Endodermal cell (in vitro differentiated cells): Measurements from ENCODE around the gene RREB1. TPM values are rescaled to one million over a fixed set of nuclear protein-coding genes. Genes with fewer than 3 reads are reported as not detected.

Experiments
- DNase-seq: peaks from one replicate; pipeline ENCODE4 v3.0.0-alpha.2; 2017
- H3K27ac ChIP-seq: 2 replicates; pipeline ENCODE4 v1.5.1; 2013; ENCODE audit warnings: mild to moderate bottlenecking, low read depth, low read length, moderate library complexity
- H3K27me3 ChIP-seq: 2 replicates; pipeline ENCODE4 v1.6.1; 2013; ENCODE audit warnings: mild to moderate bottlenecking, low read length, moderate library complexity; ENCODE audit not compliant: insufficient read depth, control insufficient read depth, poor library complexity, severe bottlenecking
- H3K36me3 ChIP-seq: 2 replicates; pipeline ENCODE4 v1.7.0; 2013; ENCODE audit warnings: mild to moderate bottlenecking, low read length, moderate library complexity; ENCODE audit not compliant: control insufficient read depth, insufficient read depth
- H3K4me1 ChIP-seq: one replicate; pipeline ENCODE4 v1.7.0; 2013; ENCODE audit warnings: low read length; ENCODE audit not compliant: control insufficient read depth, insufficient read depth
- H3K4me3 ChIP-seq: 2 replicates; pipeline ENCODE4 v1.5.1; 2013; ENCODE audit warnings: mild to moderate bottlenecking, low read length, moderate library complexity
- H3K9ac ChIP-seq: 2 replicates; pipeline ENCODE4 v1.6.1; 2013; ENCODE audit warnings: mild to moderate bottlenecking, low read length, moderate library complexity; ENCODE audit not compliant: poor library complexity, severe bottlenecking; ENCODE audit errors: extremely low read depth
- H3K9me3 ChIP-seq: 2 replicates; pipeline ENCODE4 v1.6.1; 2013; ENCODE audit warnings: mild to moderate bottlenecking, low read length, moderate library complexity; ENCODE audit not compliant: control insufficient read depth
- H3K27ac Mint-ChIP-seq: 2 replicates; pipeline ENCODE4 v1.8.0; 2020; ENCODE audit warnings: mixed read lengths
- H3K27me3 Mint-ChIP-seq: 2 replicates; pipeline ENCODE4 v1.8.0; 2021; ENCODE audit warnings: mild to moderate bottlenecking, mixed read lengths; ENCODE audit not compliant: insufficient read depth
- H3K36me3 Mint-ChIP-seq: 2 replicates; pipeline ENCODE4 v1.8.0; 2020; ENCODE audit warnings: low read depth, mixed read lengths
- H3K4me1 Mint-ChIP-seq: 2 replicates; pipeline ENCODE4 v1.8.0; 2020; ENCODE audit warnings: mixed read lengths
- H3K4me3 Mint-ChIP-seq: 2 replicates; pipeline ENCODE4 v1.8.0; 2020; ENCODE audit warnings: mild to moderate bottlenecking, moderate library complexity, mixed read lengths
- H3K9me3 Mint-ChIP-seq: 2 replicates; pipeline ENCODE4 v1.8.0; 2020; ENCODE audit warnings: mild to moderate bottlenecking, mixed read lengths
- CTCF ChIP-seq: fragments of 200-600 bp; sonication (generic); conservative IDR thresholded peaks from 2 replicates; pipeline ENCODE4 v1.5.0; 2021; ENCODE audit warnings: antibody characterized with exemption, mild to moderate bottlenecking
- WGBS, 2 experiments: methylation state at CpG; one replicate each; pipeline versions ENCODE4 v1.1.5 to v1.1.7; 2013; ENCODE audit warnings: missing lambda C conversion rate in 2 of 2, mixed read lengths in 1 of 2; ENCODE audit not compliant: insufficient coverage in 1 of 2, insufficient read length in 1 of 2; 5-methylcytosine and 5-hydroxymethylcytosine counted together
- total RNA-seq, 2 donors: library from RNA; stranded (reverse); fragmentation: NEBNext Ultra II Directional in 1 of 2; extraction: Animal tissue kit (Norgen Biotek cat#: 25700) in 1 of 2; gene quantifications; 2 replicates in 1 of 2; 3 replicates in 1 of 2; pipeline ENCODE4 v1.2.1, GENCODE V29; 2021

Gene RREB1
- total RNA-seq, 2 donors from 2014 or later = 51.2 to 64.3 TPM

GRCh38 chr6:7074870-7075269, 32.9 kb upstream of the RREB1 start:
- no peaks in the 10 kb centered on the region for H3K36me3 Mint-ChIP-seq
- no peak overlapping the region for H3K9ac ChIP-seq
- H3K27me3 ChIP-seq = no peaks in the 10 kb centered on the region
- H3K9me3 ChIP-seq = no peaks in the 10 kb centered on the region
- no peaks in the 10 kb centered on the region for H3K27me3 Mint-ChIP-seq
- 94 to 100% methylated on average over 2 of the region's 3 CpGs for WGBS, 2 experiments
- no peaks in the 10 kb centered on the region for H3K4me1 ChIP-seq
- no peak for TF ChIP-seq CTCF
- no peaks in the 10 kb centered on the region for H3K9me3 Mint-ChIP-seq
- H3K36me3 ChIP-seq = no peaks in the 10 kb centered on the region
- H3K4me3 ChIP-seq = no peak overlapping the region
- no peak overlapping the region for H3K27ac Mint-ChIP-seq
- H3K4me1 Mint-ChIP-seq = no peaks in the 10 kb centered on the region
- H3K4me3 Mint-ChIP-seq = no peak overlapping the region
- no peak for DNase-seq
- no peak overlapping the region for H3K27ac ChIP-seq

- no peaks in the 10 kb centered on the region for H3K4me1 ChIP-seq
- no peaks in the 10 kb centered on the region for H3K36me3 ChIP-seq
- H3K27me3 ChIP-seq = no peaks in the 10 kb centered on the region
- no peaks in the 10 kb centered on the region for H3K9me3 ChIP-seq
- H3K36me3 Mint-ChIP-seq = no peaks in the 10 kb centered on the region
- H3K9ac ChIP-seq = no peak overlapping the region
- H3K4me3 Mint-ChIP-seq = no peak overlapping the region
- H3K4me3 ChIP-seq = no peak overlapping the region
- no peaks in the 10 kb centered on the region for H3K27me3 Mint-ChIP-seq
- H3K27ac ChIP-seq = no peak overlapping the region
- no peaks in the 10 kb centered on the region for H3K4me1 Mint-ChIP-seq
- no peaks in the 10 kb centered on the region for H3K9me3 Mint-ChIP-seq
- TF ChIP-seq CTCF = no peak
- no peak overlapping the region for H3K27ac Mint-ChIP-seq
- WGBS, 2 experiments = 94 to 96% methylated on average over 6 to 7 of the region's 7 CpGs
- DNase-seq = no peak
These were observed 32.3 kb upstream of the RREB1 start for GRCh38 chr6:7075341-7076000.

DNA sequence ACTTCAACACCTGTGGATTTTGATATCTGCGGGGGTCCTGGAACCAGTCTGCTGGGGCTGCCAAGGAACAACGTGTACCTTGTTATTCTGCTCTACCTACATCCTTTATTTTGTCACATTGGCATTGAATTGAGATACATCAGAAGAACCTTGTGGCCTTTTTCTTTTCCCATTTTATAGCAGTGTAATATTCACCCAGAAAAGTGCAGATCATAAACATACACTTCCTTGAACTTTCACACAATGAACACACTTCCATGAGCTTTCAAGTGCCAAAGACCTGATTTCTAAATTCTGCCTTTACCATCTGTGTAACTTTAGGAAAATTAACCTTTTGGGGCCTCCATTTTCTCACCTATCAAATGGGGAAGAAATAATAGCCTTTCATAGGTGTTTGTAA, 29.9 kb upstream of the RREB1 start:
- no peak overlapping the region for H3K4me3 Mint-ChIP-seq
- H3K36me3 Mint-ChIP-seq = no peaks in the 10 kb centered on the region
- Histone ChIP-seq H3K27ac (no peak overlapping the region), H3K36me3 (no peaks in the 10 kb centered on the region), H3K27me3 (no peaks in the 10 kb centered on the region), H3K9me3 (no peaks in the 10 kb centered on the region), H3K9ac (no peak overlapping the region), H3K4me3 (no peak overlapping the region), H3K4me1 (no peaks in the 10 kb centered on the region)
- no peaks in the 10 kb centered on the region for H3K4me1 Mint-ChIP-seq
- 89 to 100% methylated on average over 2 of the region's 2 CpGs for WGBS, 2 experiments
- TF ChIP-seq CTCF = no peak
- no peaks in the 10 kb centered on the region for H3K9me3 Mint-ChIP-seq
- H3K27me3 Mint-ChIP-seq = no peaks in the 10 kb centered on the region
- no peak for DNase-seq
- H3K27ac Mint-ChIP-seq = no peak overlapping the region
